Type B pancreatic cell (in vitro differentiated cells): ENCODE data around the gene BMP7. TPM values are rescaled to one million over a fixed set of nuclear protein-coding genes. Genes with fewer than 3 reads are reported as not detected.

Experiments
- DNase-seq: peaks from one replicate; pipeline ENCODE4 v3.0.0; 2021; ENCODE audit warnings: mixed read lengths; ENCODE audit not compliant: unreplicated experiment; ENCODE audit errors: extremely low spot score
- H3K27ac Mint-ChIP-seq: 2 replicates; pipeline ENCODE4 v1.8.0; 2021; ENCODE audit warnings: mild to moderate bottlenecking, mixed read lengths
- H3K27me3 Mint-ChIP-seq: 2 replicates; pipeline ENCODE4 v1.8.0; 2021; ENCODE audit warnings: mixed read lengths
- H3K36me3 Mint-ChIP-seq: 2 replicates; pipeline ENCODE4 v1.8.0; 2021; ENCODE audit warnings: mixed read lengths
- H3K4me1 Mint-ChIP-seq: one replicate; pipeline ENCODE4 v1.8.0; 2021; ENCODE audit warnings: mixed read lengths; ENCODE audit not compliant: unreplicated experiment
- H3K4me3 Mint-ChIP-seq: 2 replicates; pipeline ENCODE4 v1.8.0; 2021; ENCODE audit warnings: mild to moderate bottlenecking, mixed read lengths
- H3K9me3 Mint-ChIP-seq: 2 replicates; pipeline ENCODE4 v1.8.0; 2021; ENCODE audit warnings: mixed read lengths
- CTCF ChIP-seq: fragments of 200-600 bp; sonication (generic); conservative IDR thresholded peaks from 2 replicates; pipeline ENCODE4 v1.5.0; 2021; ENCODE audit warnings: antibody characterized with exemption, mild to moderate bottlenecking
- total RNA-seq: library from RNA; stranded (reverse); gene quantifications from 2 replicates; pipeline ENCODE4 v1.2.1, GENCODE V29; 2021; ENCODE audit warnings: low replicate concordance

The BMP7 gene
- total RNA-seq, 1 donor from 2014 or later, result 115 TPM

GRCh38 chr20:57186192-57186591 is 80.2 kb downstream of the BMP7 start:
- Mint-ChIP-seq H3K4me3 (no peak overlapping the region), H3K36me3 (peaks cover 28% of the 10 kb centered on the region), H3K9me3 (peaks cover 4% of the 10 kb centered on the region), H3K4me1 (peaks cover 3% of the 10 kb centered on the region), H3K27ac (peak overlapping the region; percentile 50), H3K27me3 (no peaks in the 10 kb centered on the region)
- no peak for TF ChIP-seq CTCF
- DNase-seq, result no peak

- peaks cover 6% of the 10 kb centered on the region for H3K4me1 Mint-ChIP-seq
- H3K4me3 Mint-ChIP-seq, result no peak overlapping the region
- no peak overlapping the region for H3K27ac Mint-ChIP-seq
- TF ChIP-seq CTCF, result no peak
- H3K36me3 Mint-ChIP-seq, result peaks cover 28% of the 10 kb centered on the region
- H3K27me3 Mint-ChIP-seq, result no peaks in the 10 kb centered on the region
- DNase-seq, result no peak
- H3K9me3 Mint-ChIP-seq, result peaks cover 4% of the 10 kb centered on the region
Observed at GRCh38 chr20:57185188-57185743, 81.2 kb downstream of the BMP7 start.

GRCh38 chr20:57183457-57184009 is 82.9 kb downstream of the BMP7 start:
- peaks cover 4% of the 10 kb centered on the region for H3K9me3 Mint-ChIP-seq
- DNase-seq, result no peak
- peaks cover 6% of the 10 kb centered on the region for H3K4me1 Mint-ChIP-seq
- no peak for TF ChIP-seq CTCF
- H3K4me3 Mint-ChIP-seq, result no peak overlapping the region
- H3K36me3 Mint-ChIP-seq, result peaks cover 20% of the 10 kb centered on the region
- H3K27ac Mint-ChIP-seq, result no peak overlapping the region
- H3K27me3 Mint-ChIP-seq, result no peaks in the 10 kb centered on the region

GRCh38 chr20:57181639-57182038 is 84.8 kb downstream of the BMP7 start:
- peaks cover 20% of the 10 kb centered on the region for H3K36me3 Mint-ChIP-seq
- peaks cover 11% of the 10 kb centered on the region for H3K4me1 Mint-ChIP-seq
- H3K9me3 Mint-ChIP-seq, result peaks cover 4% of the 10 kb centered on the region
- TF ChIP-seq CTCF, result no peak
- DNase-seq, result no peak
- H3K4me3 Mint-ChIP-seq, result no peak overlapping the region
- peak overlapping the region; percentile 39 for H3K27ac Mint-ChIP-seq
- H3K27me3 Mint-ChIP-seq, result no peaks in the 10 kb centered on the region

- Mint-ChIP-seq H3K4me1 (peaks cover 11% of the 10 kb centered on the region), H3K36me3 (peaks cover 20% of the 10 kb centered on the region), H3K27me3 (no peaks in the 10 kb centered on the region), H3K4me3 (no peak overlapping the region), H3K9me3 (peaks cover 4% of the 10 kb centered on the region), H3K27ac (no peak overlapping the region)
- DNase-seq, result no peak
- TF ChIP-seq CTCF, result no peak
Observed at GRCh38 chr20:57180954-57181353, 85.5 kb downstream of the BMP7 start.
